ENCODE results near the gene RNF6. TPM values are rescaled to one million over a fixed set of nuclear protein-coding genes. Genes with fewer than 3 reads are reported as not detected.

The RNF6 gene
- total and polyA plus RNA-seq, 10 of the 15 experiments (the other 5 are each of a cell fraction or from before 2014, with no cell fraction given) = 19.0 to 54.0 (median 33.8) TPM

- Histone ChIP-seq H2AFZ (ENCODE audit: control insufficient read depth, low read depth, low read length) (no peak overlapping the region), H3K36me3 (ENCODE audit: control insufficient read depth in 2 of 2, insufficient read depth in 2 of 2, low read length in 1 of 2) (no peaks in the 10 kb centered on the region), H3K4me3 (no peak overlapping the region), H3K9ac (ENCODE audit: control insufficient read depth, insufficient read depth, low read length) (no peak overlapping the region), H3K79me2 (ENCODE audit: control insufficient read depth, insufficient read depth, low read length) (no peaks in the 10 kb centered on the region), H4K20me1 (ENCODE audit: control insufficient read depth, insufficient read depth) (no peaks in the 10 kb centered on the region), H3K4me1 (ENCODE audit: control insufficient read depth, insufficient read depth, low read length) (no peaks in the 10 kb centered on the region), H3K9me3 (replicated peaks; ENCODE audit: control insufficient read depth, insufficient read depth, low read length) (no peaks in the 10 kb centered on the region), H3K27me3 (replicated peaks in 1 of 2; ENCODE audit: control insufficient read depth in 2 of 2, insufficient read depth in 2 of 2, low read length in 1 of 2) (peaks cover 0 to 1% of the 10 kb centered on the region in 2 experiments; a peak in 1 of 4 replicates), H3K4me2 (ENCODE audit: control insufficient read depth, insufficient read depth) (no peak overlapping the region), H3K27ac (ENCODE audit: control insufficient read depth, insufficient read depth) (no peak overlapping the region)
- WGBS (ENCODE audit: insufficient coverage, insufficient replicate concordance, low lambda C conversion rate, missing lambda C conversion rate) = 36% methylated on average over 3 of the region's 3 CpGs
- DNase-seq (ENCODE audit: low read depth, low spot score) (no peak), ATAC-seq (no peak), FAIRE-seq (no peak)
- CTCF ChIA-PET = no interaction called here
- SMC1A ChIA-PET (ENCODE audit: uncharacterized antibody, unreplicated experiment) = interaction anchor here (0.7 kb wide), 1 partner anchor 307 kb away, joined by 3 read pairs; no protein-coding TSS in a partner anchor
- intact Hi-C loops (cut with micrococcal nuclease; ENCODE audit: unreplicated experiment) = no loop called here
- RAD21 ChIA-PET (ENCODE audit: unreplicated experiment) = no interaction called here
- in situ Hi-C loops (cut with MboI) = no loop called here
- POLR2A ChIA-PET = no interaction called here
- no TSS peak for BruUV-seq (replicated peaks)
- TF ChIP-seq WRNIP1 (IDR thresholded peaks at IDR 0.05; ENCODE audit: borderline replicate concordance, low read depth, low read length) = no peak
- TF ChIP-seq ZBTB33 (IDR thresholded peaks at IDR 0.05) = no peak
- TF ChIP-seq CHD2 (IDR thresholded peaks at IDR 0.05; ENCODE audit: borderline replicate concordance, low read depth, low read length) = no peak
- TF ChIP-seq IRF4 (IDR thresholded peaks at IDR 0.05; ENCODE audit: low read depth, low read length) = no peak
- TF ChIP-seq HDGF (IDR thresholded peaks at IDR 0.05) = no peak
- TF ChIP-seq PAX5 (IDR thresholded peaks at IDR 0.05; ENCODE audit: borderline replicate concordance, low read depth, low read length) = no peak
- TF ChIP-seq NFYA (IDR thresholded peaks at IDR 0.05; ENCODE audit: borderline replicate concordance, low read depth, low read length) = no peak
- no peak for TF ChIP-seq CEBPZ (IDR thresholded peaks at IDR 0.05; ENCODE audit: low read depth, low read length)
- TF ChIP-seq CHD4 (IDR thresholded peaks at IDR 0.05) = no peak
- no peak for TF ChIP-seq NFYB (IDR thresholded peaks at IDR 0.05; ENCODE audit: insufficient read depth, low read depth, low read length)
- no peak for TF ChIP-seq MYC (IDR thresholded peaks at IDR 0.05; ENCODE audit: insufficient read depth, insufficient read length, insufficient replicate concordance, low read length, severe bottlenecking)
- no peak for TF ChIP-seq CBFB (IDR thresholded peaks at IDR 0.05; ENCODE audit: low read depth)
- TF ChIP-seq EED (IDR thresholded peaks at IDR 0.05; ENCODE audit: low read depth) = no peak
- TF ChIP-seq KDM1A (IDR thresholded peaks at IDR 0.05; ENCODE audit: borderline replicate concordance) = no peak
- TF ChIP-seq, protein P1, sequence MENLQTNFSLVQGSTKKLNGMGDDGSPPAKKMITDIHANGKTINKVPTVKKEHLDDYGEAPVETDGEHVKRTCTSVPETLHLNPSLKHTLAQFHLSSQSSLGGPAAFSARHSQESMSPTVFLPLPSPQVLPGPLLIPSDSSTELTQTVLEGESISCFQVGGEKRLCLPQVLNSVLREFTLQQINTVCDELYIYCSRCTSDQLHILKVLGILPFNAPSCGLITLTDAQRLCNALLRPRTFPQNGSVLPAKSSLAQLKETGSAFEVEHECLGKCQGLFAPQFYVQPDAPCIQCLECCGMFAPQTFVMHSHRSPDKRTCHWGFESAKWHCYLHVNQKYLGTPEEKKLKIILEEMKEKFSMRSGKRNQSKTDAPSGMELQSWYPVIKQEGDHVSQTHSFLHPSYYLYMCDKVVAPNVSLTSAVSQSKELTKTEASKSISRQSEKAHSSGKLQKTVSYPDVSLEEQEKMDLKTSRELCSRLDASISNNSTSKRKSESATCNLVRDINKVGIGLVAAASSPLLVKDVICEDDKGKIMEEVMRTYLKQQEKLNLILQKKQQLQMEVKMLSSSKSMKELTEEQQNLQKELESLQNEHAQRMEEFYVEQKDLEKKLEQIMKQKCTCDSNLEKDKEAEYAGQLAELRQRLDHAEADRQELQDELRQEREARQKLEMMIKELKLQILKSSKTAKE (IDR thresholded peaks at IDR 0.05; ENCODE audit: low read depth, poor library complexity, severe bottlenecking) = no peak
- no peak for TF ChIP-seq GATAD2B (conservative IDR thresholded peaks at IDR 0.05; ENCODE audit: low read depth)
- TF ChIP-seq TCF3 (IDR thresholded peaks at IDR 0.05; ENCODE audit: borderline replicate concordance, insufficient read depth, low read depth, low read length) = no peak
- no peak for TF ChIP-seq RAD21 (IDR thresholded peaks at IDR 0.05; ENCODE audit: insufficient read depth, low read depth, low read length)
- TF ChIP-seq HDAC2 (IDR thresholded peaks at IDR 0.05) = no peak
Measured at GRCh38 chr13:26163812-26164211, 58.3 kb downstream of the RNF6 start.
